Activated T-helper 2 cell treated with anti-CD3 and anti-CD28 coated beads, Interferon-gamma antibody, Interleukin-2, Interleukin-4, amounts not matched to agents 10 μg/mL and 5 μg/mL and 100 μg/mL, durations not matched to agents 14 hours and 24 hours and 36 hours (primary cell): ENCODE data around the gene CFLAR. TPM values are rescaled to one million over a fixed set of nuclear protein-coding genes. Genes with fewer than 3 reads are reported as not detected.
A peak's percentile ranks its signal among the peaks of the same experiment; 100 is the strongest.

Experiments used
- DNase-seq: peaks from one replicate; pipeline ENCODE4 v3.0.0; 2021; ENCODE audit warnings: low spot score
- H3K27ac Mint-ChIP-seq: one replicate; pipeline ENCODE4 v1.8.0; 2021; ENCODE audit warnings: mixed read lengths
- H3K27me3 Mint-ChIP-seq: one replicate; pipeline ENCODE4 v1.8.0; 2021; ENCODE audit warnings: low read depth, mixed read lengths
- H3K36me3 Mint-ChIP-seq: one replicate; pipeline ENCODE4 v1.8.0; 2021; ENCODE audit warnings: low read depth, mixed read lengths
- H3K4me1 Mint-ChIP-seq: one replicate; pipeline ENCODE4 v1.8.0; 2021; ENCODE audit warnings: low read depth, mixed read lengths
- H3K4me3 Mint-ChIP-seq: one replicate; pipeline ENCODE4 v1.8.0; 2021; ENCODE audit warnings: low read depth, mild to moderate bottlenecking, moderate library complexity, mixed read lengths
- H3K9me3 Mint-ChIP-seq: one replicate; pipeline ENCODE4 v1.8.0; 2021; ENCODE audit warnings: mixed read lengths
- intact Hi-C: fragments of 100-400 bp; cut with micrococcal nuclease; formaldehyde crosslinking; loops from one replicate; pipeline ENCODE4 v1.15.1; 2023
- total RNA-seq: library from RNA; stranded (reverse); gene quantifications from 2 replicates; pipeline ENCODE4 v1.2.3, GENCODE V29; 2022

Gene CFLAR
- total RNA-seq, result 255 and 268 TPM in 2 replicates

- Mint-ChIP-seq H3K36me3 (peaks cover 32% of the 10 kb centered on the region), H3K9me3 (no peaks in the 10 kb centered on the region), H3K27me3 (no peaks in the 10 kb centered on the region), H3K27ac (peak within 1 kb of the TSS; percentile 96), H3K4me1 (peaks cover 25% of the 10 kb centered on the region), H3K4me3 (peak within 1 kb of the TSS; percentile 94)
- intact Hi-C loops, result loop anchor here (1.0 to 2.0 kb wide), 5 partner anchors 45 to 306 kb away; partner anchors contain the start of genes BZW1, CASP10, HYCC2 and NIF3L1
- DNase-seq, result peak; percentile 85
Measured at GRCh38 chr2:201116115-201116958, at the start of gene CFLAR. TSS of gene CFLAR (plus strand) at chr2:201116164. CDS start at chr2:201129866, 13,702 bp downstream.

GRCh38 chr2:201070948-201071478, 45.0 kb upstream of the CFLAR start:
- peak overlapping the region; percentile 93 for H3K4me3 Mint-ChIP-seq
- H3K27ac Mint-ChIP-seq, result peak overlapping the region; percentile 93
- DNase-seq, result no peak
- intact Hi-C loops, result loop anchor here (1.0 to 5.0 kb wide), 10 partner anchors 45 to 380 kb away; partner anchors contain the start of genes BZW1, CFLAR, NIF3L1 and ORC2
- peaks cover 40% of the 10 kb centered on the region for H3K4me1 Mint-ChIP-seq
- H3K9me3 Mint-ChIP-seq, result no peaks in the 10 kb centered on the region
- no peaks in the 10 kb centered on the region for H3K27me3 Mint-ChIP-seq
- H3K36me3 Mint-ChIP-seq, result peaks cover 6% of the 10 kb centered on the region

GRCh38 chr2:201071479-201072200, 44.3 kb upstream of the CFLAR start, which contains the start of the genes HYCC2 and NDUFB3:
TSS of gene HYCC2 (minus strand) at chr2:201071671. CDS start at chr2:201024009, 47,662 bp downstream.
TSS of gene NDUFB3 (plus strand) at chr2:201072001. CDS start at chr2:201078883, 6,882 bp downstream.
- no peaks in the 10 kb centered on the region for H3K9me3 Mint-ChIP-seq
- peak; percentile 92 for DNase-seq
- H3K27ac Mint-ChIP-seq, result peak within 1 kb of the TSS; percentile 93
- no peaks in the 10 kb centered on the region for H3K27me3 Mint-ChIP-seq
- H3K36me3 Mint-ChIP-seq, result peaks cover 6% of the 10 kb centered on the region
- peaks cover 37% of the 10 kb centered on the region for H3K4me1 Mint-ChIP-seq
- H3K4me3 Mint-ChIP-seq, result peak within 1 kb of the TSS; percentile 93
- intact Hi-C loops, result loop anchor here (1.0 to 5.0 kb wide), 10 partner anchors 45 to 380 kb away; partner anchors contain the start of genes BZW1, CFLAR, NIF3L1 and ORC2

GRCh38 chr2:201072201-201072530, 43.8 kb upstream of the CFLAR start:
- DNase-seq, result no peak
- H3K4me3 Mint-ChIP-seq, result peak overlapping the region; percentile 93
- intact Hi-C loops, result loop anchor here (5.0 kb wide), 1 partner anchor 50 kb away; no protein-coding TSS in a partner anchor
- peaks cover 32% of the 10 kb centered on the region for H3K4me1 Mint-ChIP-seq
- peak overlapping the region; percentile 93 for H3K27ac Mint-ChIP-seq
- H3K27me3 Mint-ChIP-seq, result no peaks in the 10 kb centered on the region
- H3K9me3 Mint-ChIP-seq, result no peaks in the 10 kb centered on the region
- H3K36me3 Mint-ChIP-seq, result peaks cover 6% of the 10 kb centered on the region

- peak overlapping the region; percentile 73 for H3K4me3 Mint-ChIP-seq
- H3K4me1 Mint-ChIP-seq, result peaks cover 32% of the 10 kb centered on the region
- DNase-seq, result no peak
- H3K36me3 Mint-ChIP-seq, result peaks cover 6% of the 10 kb centered on the region
- no peaks in the 10 kb centered on the region for H3K27me3 Mint-ChIP-seq
- no peaks in the 10 kb centered on the region for H3K9me3 Mint-ChIP-seq
- H3K27ac Mint-ChIP-seq, result peak overlapping the region; percentile 41
- intact Hi-C loops, result loop anchor here (5.0 kb wide), 1 partner anchor 51 kb away; no protein-coding TSS in a partner anchor
Measured at GRCh38 chr2:201073071-201073470, 42.9 kb upstream of the CFLAR start.

- peaks cover 19% of the 10 kb centered on the region for H3K4me1 Mint-ChIP-seq
- DNase-seq, result no peak
- H3K36me3 Mint-ChIP-seq, result peaks cover 12% of the 10 kb centered on the region
- H3K4me3 Mint-ChIP-seq, result no peak overlapping the region
- H3K27ac Mint-ChIP-seq, result no peak overlapping the region
- intact Hi-C loops, result loop anchor here (5.0 kb wide), 1 partner anchor 53 kb away; no protein-coding TSS in a partner anchor
- H3K9me3 Mint-ChIP-seq, result no peaks in the 10 kb centered on the region
- H3K27me3 Mint-ChIP-seq, result no peaks in the 10 kb centered on the region
Measured at GRCh38 chr2:201074996-201075395, 41.0 kb upstream of the CFLAR start.

GRCh38 chr2:201084863-201085262, 31.1 kb upstream of the CFLAR start:
- DNase-seq, result no peak
- H3K27ac Mint-ChIP-seq, result no peak overlapping the region
- no peak overlapping the region for H3K4me3 Mint-ChIP-seq
- peaks cover 2% of the 10 kb centered on the region for H3K4me1 Mint-ChIP-seq
- no peaks in the 10 kb centered on the region for H3K9me3 Mint-ChIP-seq
- no peaks in the 10 kb centered on the region for H3K27me3 Mint-ChIP-seq
- H3K36me3 Mint-ChIP-seq, result peaks cover 40% of the 10 kb centered on the region
- intact Hi-C loops, result no loop called here

- Mint-ChIP-seq H3K4me1 (peaks cover 2% of the 10 kb centered on the region), H3K9me3 (no peaks in the 10 kb centered on the region), H3K27ac (no peak overlapping the region), H3K4me3 (no peak overlapping the region), H3K27me3 (no peaks in the 10 kb centered on the region), H3K36me3 (peaks cover 30% of the 10 kb centered on the region)
- intact Hi-C loops, result no loop called here
- DNase-seq, result no peak
Measured at GRCh38 chr2:201090574-201090973, 25.4 kb upstream of the CFLAR start.

GRCh38 chr2:201093573-201093972, 22.4 kb upstream of the CFLAR start:
- DNase-seq, result no peak
- Mint-ChIP-seq H3K9me3 (no peaks in the 10 kb centered on the region), H3K36me3 (peaks cover 7% of the 10 kb centered on the region), H3K27me3 (no peaks in the 10 kb centered on the region), H3K27ac (no peak overlapping the region), H3K4me1 (peaks cover 2% of the 10 kb centered on the region), H3K4me3 (no peak overlapping the region)
- intact Hi-C loops, result no loop called here

GRCh38 chr2:201100497-201100896, 15.5 kb upstream of the CFLAR start:
- no peaks in the 10 kb centered on the region for H3K4me1 Mint-ChIP-seq
- H3K4me3 Mint-ChIP-seq, result no peak overlapping the region
- no peaks in the 10 kb centered on the region for H3K36me3 Mint-ChIP-seq
- H3K9me3 Mint-ChIP-seq, result no peaks in the 10 kb centered on the region
- H3K27me3 Mint-ChIP-seq, result no peaks in the 10 kb centered on the region
- DNase-seq, result no peak
- no peak overlapping the region for H3K27ac Mint-ChIP-seq
- intact Hi-C loops, result no loop called here

- Mint-ChIP-seq H3K27ac (no peak overlapping the region), H3K36me3 (no peaks in the 10 kb centered on the region), H3K4me1 (no peaks in the 10 kb centered on the region), H3K9me3 (no peaks in the 10 kb centered on the region), H3K4me3 (no peak overlapping the region), H3K27me3 (peaks cover 5% of the 10 kb centered on the region)
- intact Hi-C loops, result no loop called here
- no peak for DNase-seq
Measured at GRCh38 chr2:201105759-201106158, 10.2 kb upstream of the CFLAR start.

- no peak for DNase-seq
- intact Hi-C loops, result no loop called here
- Mint-ChIP-seq H3K27ac (no peak overlapping the region), H3K4me1 (no peaks in the 10 kb centered on the region), H3K4me3 (no peak overlapping the region), H3K9me3 (no peaks in the 10 kb centered on the region), H3K36me3 (no peaks in the 10 kb centered on the region), H3K27me3 (peaks cover 5% of the 10 kb centered on the region)
Measured at GRCh38 chr2:201107624-201108023, 8.3 kb upstream of the CFLAR start.
